Naive thymus-derived CD4-positive, alpha-beta T cell (primary cell): ENCODE results near the gene MDN1. TPM values are rescaled to one million over a fixed set of nuclear protein-coding genes. Genes with fewer than 3 reads are reported as not detected.
"Not testable (repeated sequence)": the region's sequence is repeated elsewhere in the genome, so short reads cannot be mapped to it uniquely, and the experiment has no call there.

Experiments
- ATAC-seq: fragments of 150-1000 bp; cut with Tn5 transposase; 2 replicates; pipeline ENCODE4 v1.10.0; 2021; ENCODE audit warnings: mild to moderate bottlenecking, moderate library complexity
- CTCF ChIA-PET: fragments of 350-600 bp; sonication (Branson Sonifier 250); formaldehyde crosslinking; loops from one replicate; lab custom pipeline; 2021; ENCODE audit warnings: antibody characterized with exemption; lab: Charles Lee
- POLR2A ChIA-PET: fragments of 350-600 bp; sonication (Branson Sonifier 250); formaldehyde crosslinking; loops from one replicate; lab custom pipeline; 2021; ENCODE audit warnings: antibody characterized with exemption, inconsistent platforms; lab: Charles Lee
- DNase-seq, 9 donors: peaks; one replicate each; pipeline versions ENCODE4 v3.0.0 to v3.0.0-alpha.2; 2020 to 2022; ENCODE audit warnings: mixed read lengths in 1 of 9
- H3K27ac ChIP-seq: one replicate; pipeline ENCODE4 v1.7.0; 2013; ENCODE audit warnings: mild to moderate bottlenecking, low read depth, low read length, moderate library complexity
- H3K27me3 ChIP-seq, 2 donors: one replicate each; pipeline ENCODE4 v1.7.0; 2013; ENCODE audit warnings: low read length in 2 of 2, mild to moderate bottlenecking in 2 of 2, moderate library complexity in 2 of 2; ENCODE audit not compliant: control insufficient read depth in 2 of 2, insufficient read depth in 2 of 2
- H3K36me3 ChIP-seq, 3 experiments: 1 replicate in 2 of 3; 2 replicates in 1 of 3; pipeline ENCODE4 v1.7.0; 2013; ENCODE audit warnings: low read length in 3 of 3, mild to moderate bottlenecking in 3 of 3, moderate library complexity in 1 of 3; ENCODE audit not compliant: insufficient read depth in 3 of 3, control insufficient read depth in 2 of 3
- H3K4me1 ChIP-seq, 2 donors: one replicate each; pipeline ENCODE4 v1.7.0; 2013; ENCODE audit warnings: low read length in 2 of 2, mild to moderate bottlenecking in 2 of 2, moderate library complexity in 1 of 2; ENCODE audit not compliant: control insufficient read depth in 2 of 2, insufficient read depth in 2 of 2
- H3K4me3 ChIP-seq: 2 replicates; pipeline ENCODE4 v1.7.0; 2013; ENCODE audit warnings: mild to moderate bottlenecking, low read length
- H3K9me3 ChIP-seq, 3 experiments: 1 replicate in 2 of 3; 2 replicates in 1 of 3; pipeline ENCODE4 v1.7.0; 2013; ENCODE audit warnings: low read length in 3 of 3; ENCODE audit not compliant: control insufficient read depth in 2 of 3
- H3K27ac Mint-ChIP-seq, 9 donors: one replicate each; pipeline ENCODE4 v1.8.0; 2020 to 2022; ENCODE audit warnings: mixed read lengths in 9 of 9, mild to moderate bottlenecking in 8 of 9, moderate library complexity in 5 of 9, inconsistent platforms in 2 of 9
- H3K27me3 Mint-ChIP-seq, 5 donors: one replicate each; pipeline ENCODE4 v1.8.0; 2021 to 2022; ENCODE audit warnings: mixed read lengths in 5 of 5, mild to moderate bottlenecking in 1 of 5
- H3K36me3 Mint-ChIP-seq, 5 donors: one replicate each; pipeline ENCODE4 v1.8.0; 2020 to 2022; ENCODE audit warnings: mixed read lengths in 5 of 5, mild to moderate bottlenecking in 3 of 5, inconsistent platforms in 1 of 5
- H3K4me1 Mint-ChIP-seq, 7 donors: one replicate each; pipeline ENCODE4 v1.8.0; 2020 to 2022; ENCODE audit warnings: mixed read lengths in 7 of 7, mild to moderate bottlenecking in 3 of 7, inconsistent platforms in 1 of 7
- H3K4me3 Mint-ChIP-seq, 10 donors: one replicate each; pipeline ENCODE4 v1.8.0; 2020 to 2022; ENCODE audit warnings: mild to moderate bottlenecking in 10 of 10, mixed read lengths in 10 of 10, moderate library complexity in 6 of 10, inconsistent platforms in 2 of 10
- H3K9me3 Mint-ChIP-seq, 11 donors: one replicate each; pipeline ENCODE4 v1.8.0; 2020 to 2022; ENCODE audit warnings: mixed read lengths in 11 of 11, mild to moderate bottlenecking in 4 of 11, inconsistent platforms in 1 of 11, moderate library complexity in 1 of 11
- intact Hi-C, 2 donors: fragments of 100-400 bp; cut with micrococcal nuclease; formaldehyde crosslinking; loops; one replicate each; pipeline ENCODE4 v1.15.1; 2023
- polyA plus RNA-seq, 2 donors: library from polyadenylated mRNA; unstranded; fragments of 300-500 nt; fragmentation: Illumina TruSeq; gene quantifications; one replicate each; pipeline ENCODE4 v1.2.3, GENCODE V29; 2021
- total RNA-seq, 6 experiments: library from RNA in 5 of 6; stranded (reverse) in 5 of 6; gene quantifications; 1 replicate in 5 of 6; 2 replicates in 1 of 6; pipeline ENCODE4 v1.2.3 and lab custom pipeline; 2021 to 2026

Gene MDN1
- total and polyA plus RNA-seq, 7 experiments from 2014 or later, result 8.2 to 66.1 (median 62.7) TPM

DNA sequence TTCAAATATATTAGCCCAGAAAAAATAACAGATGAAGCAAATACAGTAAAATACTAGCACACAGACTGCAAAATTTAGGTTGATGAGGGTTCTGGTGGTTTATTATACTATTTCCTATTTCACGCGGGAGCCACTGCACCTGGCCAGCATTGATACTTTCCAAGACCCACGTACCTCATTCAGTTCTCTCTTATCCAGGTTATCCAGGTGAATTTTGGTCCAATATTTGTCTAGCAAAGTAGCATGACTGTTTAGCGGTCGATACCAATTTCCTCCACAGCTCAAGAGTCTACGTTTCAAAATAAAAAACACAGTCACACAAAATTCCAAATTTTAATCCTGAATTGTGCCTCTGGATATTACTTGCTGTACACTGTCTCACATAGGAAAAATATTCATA is 34.8 kb downstream of the MDN1 start:
- Histone ChIP-seq H3K27me3 (no peaks in the 10 kb centered on the region), H3K36me3 (peaks cover 6 to 77% (median 16%) of the 10 kb centered on the region in 3 experiments), H3K9me3 (no peaks in the 10 kb centered on the region), H3K27ac (no peak overlapping the region), H3K4me1 (no peaks in the 10 kb centered on the region), H3K4me3 (no peak overlapping the region)
- no peak for ATAC-seq
- intact Hi-C loops, result no loop called here
- H3K27ac Mint-ChIP-seq, result no peak overlapping the region
- no peak overlapping the region for H3K4me3 Mint-ChIP-seq
- CTCF ChIA-PET, result no interaction called here
- DNase-seq, result no peak
- peaks cover 0 to 9% (median 0%) of the 10 kb centered on the region in 7 donors for H3K4me1 Mint-ChIP-seq
- no peaks in the 10 kb centered on the region for H3K27me3 Mint-ChIP-seq
- POLR2A ChIA-PET, result no interaction called here
- H3K36me3 Mint-ChIP-seq, result peaks cover 23 to 79% (median 73%) of the 10 kb centered on the region in 5 donors
- peaks cover 0 to 7% (median 2%) of the 10 kb centered on the region in 11 donors for H3K9me3 Mint-ChIP-seq

GRCh38 chr6:89783293-89783692 is 36.3 kb downstream of the MDN1 start:
- POLR2A ChIA-PET, result interaction anchor here (0.8 kb wide), 1 partner anchor 55 kb away, joined by 3 read pairs; no protein-coding TSS in a partner anchor
- CTCF ChIA-PET, H3K27ac ChIP-seq, H3K9me3 Mint-ChIP-seq, H3K27ac Mint-ChIP-seq, H3K27me3 ChIP-seq, H3K4me1 ChIP-seq, H3K9me3 ChIP-seq, DNase-seq, ATAC-seq, H3K27me3 Mint-ChIP-seq, intact Hi-C loops, H3K4me3 Mint-ChIP-seq, H3K4me1 Mint-ChIP-seq, H3K4me3 ChIP-seq: not testable (repeated sequence)
- H3K36me3 Mint-ChIP-seq, result peaks cover 15 to 75% (median 66%) of the 10 kb centered on the region in 5 donors
- peaks cover 10 to 73% (median 14%) of the 10 kb centered on the region in 3 experiments for H3K36me3 ChIP-seq

- Histone ChIP-seq H3K4me1 (no peaks in the 10 kb centered on the region), H3K36me3 (peaks cover 10 to 62% (median 10%) of the 10 kb centered on the region in 3 experiments), H3K27ac (no peak overlapping the region), H3K4me3 (no peak overlapping the region), H3K9me3 (no peaks in the 10 kb centered on the region), H3K27me3 (no peaks in the 10 kb centered on the region)
- intact Hi-C loops, result no loop called here
- ATAC-seq (no peak), DNase-seq (no peak)
- POLR2A ChIA-PET, result no interaction called here
- CTCF ChIA-PET, result no interaction called here
- Mint-ChIP-seq H3K27me3 (no peaks in the 10 kb centered on the region), H3K36me3 (peaks cover 7 to 70% (median 58%) of the 10 kb centered on the region in 5 donors), H3K9me3 (peaks cover 0 to 7% (median 2%) of the 10 kb centered on the region in 11 donors), H3K4me1 (peaks cover 0 to 12% (median 0%) of the 10 kb centered on the region in 7 donors), H3K27ac (no peak overlapping the region), H3K4me3 (no peak overlapping the region)
These were observed 37.4 kb downstream of the MDN1 start for GRCh38 chr6:89782222-89782621.

- peaks cover 10 to 57% (median 10%) of the 10 kb centered on the region in 3 experiments for H3K36me3 ChIP-seq
- CTCF ChIA-PET, result no interaction called here
- no peak overlapping the region for H3K4me3 Mint-ChIP-seq
- no peaks in the 10 kb centered on the region for H3K9me3 ChIP-seq
- H3K4me1 Mint-ChIP-seq, result peaks cover 0 to 12% (median 0%) of the 10 kb centered on the region in 7 donors
- H3K27me3 ChIP-seq, result no peaks in the 10 kb centered on the region
- peaks cover 0 to 7% (median 2%) of the 10 kb centered on the region in 11 donors for H3K9me3 Mint-ChIP-seq
- POLR2A ChIA-PET, result no interaction called here
- H3K27me3 Mint-ChIP-seq, result no peaks in the 10 kb centered on the region
- peaks cover 7 to 67% (median 54%) of the 10 kb centered on the region in 5 donors for H3K36me3 Mint-ChIP-seq
- no peaks in the 10 kb centered on the region for H3K4me1 ChIP-seq
- ATAC-seq (no peak), DNase-seq (no peak)
- peak overlapping the region in 1 of 9 donors; percentile 38 for H3K27ac Mint-ChIP-seq
- intact Hi-C loops, result no loop called here
- no peak overlapping the region for H3K4me3 ChIP-seq
- H3K27ac ChIP-seq, result no peak overlapping the region
These were observed 38.2 kb downstream of the MDN1 start for GRCh38 chr6:89781070-89782034.

DNA sequence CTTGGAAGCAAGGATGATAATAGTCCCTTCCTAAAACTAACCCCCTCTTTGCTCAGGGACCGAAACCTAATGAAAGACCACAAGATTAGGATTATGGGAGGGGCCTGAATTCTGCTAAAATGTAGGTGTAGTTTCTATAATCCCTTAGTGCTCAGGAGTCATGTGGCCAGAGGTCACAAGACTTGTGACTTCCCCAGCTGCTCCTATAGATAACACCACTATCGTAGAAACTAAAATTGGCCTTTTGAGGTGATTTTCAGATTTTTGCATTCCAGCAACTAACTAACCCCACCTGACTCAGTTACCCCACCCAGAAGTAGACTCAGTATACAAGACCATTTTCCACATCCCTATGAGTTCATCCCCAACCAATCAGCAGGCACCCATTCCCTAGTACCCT is 42.1 kb downstream of the MDN1 start:
- H3K4me1 ChIP-seq, result no peaks in the 10 kb centered on the region
- no peak overlapping the region for H3K27ac Mint-ChIP-seq
- no peak overlapping the region for H3K4me3 Mint-ChIP-seq
- peaks cover 4 to 52% (median 12%) of the 10 kb centered on the region in 3 experiments for H3K36me3 ChIP-seq
- no peaks in the 10 kb centered on the region for H3K27me3 ChIP-seq
- peaks cover 10 to 66% (median 47%) of the 10 kb centered on the region in 5 donors for H3K36me3 Mint-ChIP-seq
- DNase-seq (no peak), ATAC-seq (no peak)
- CTCF ChIA-PET, result no interaction called here
- POLR2A ChIA-PET, result no interaction called here
- intact Hi-C loops, result no loop called here
- H3K27me3 Mint-ChIP-seq, result no peaks in the 10 kb centered on the region
- H3K9me3 Mint-ChIP-seq, result no peaks in the 10 kb centered on the region
- H3K9me3 ChIP-seq, result no peaks in the 10 kb centered on the region
- H3K4me1 Mint-ChIP-seq, result peaks cover 0 to 14% (median 0%) of the 10 kb centered on the region in 7 donors
- no peak overlapping the region for H3K4me3 ChIP-seq
- H3K27ac ChIP-seq, result no peak overlapping the region

- ATAC-seq, result no peak
- H3K36me3 Mint-ChIP-seq, result peaks cover 10 to 64% (median 43%) of the 10 kb centered on the region in 5 donors
These were observed 42.9 kb downstream of the MDN1 start for GRCh38 chr6:89776583-89777233.

More at GRCh38 chr6:89776583-89777233, 42.9 kb downstream of the MDN1 start:
- Histone ChIP-seq H3K36me3 (peaks cover 4 to 53% (median 12%) of the 10 kb centered on the region in 3 experiments), H3K4me1 (no peaks in the 10 kb centered on the region), H3K27ac (no peak overlapping the region), H3K9me3 (no peaks in the 10 kb centered on the region), H3K27me3 (no peaks in the 10 kb centered on the region), H3K4me3 (no peak overlapping the region)
- intact Hi-C loops, result no loop called here
- Mint-ChIP-seq H3K4me3 (no peak overlapping the region), H3K4me1 (peaks cover 0 to 14% (median 0%) of the 10 kb centered on the region in 7 donors), H3K27me3 (no peaks in the 10 kb centered on the region), H3K27ac (no peak overlapping the region), H3K9me3 (no peaks in the 10 kb centered on the region)
- DNase-seq, result no peak
- ChIA-PET CTCF (interaction anchor here (0.6 kb wide), 1 partner anchor 40 kb away, joined by 3 read pairs; no protein-coding TSS in a partner anchor), POLR2A (no interaction called here)
